ENCODE data around the gene JAKMIP1. TPM values are rescaled to one million over a fixed set of nuclear protein-coding genes. Genes with fewer than 3 reads are reported as not detected.

Gene JAKMIP1
- total and polyA plus RNA-seq, 2 of the 13 experiments (the other 11 are each of a cell fraction or from before 2014, with no cell fraction given), result not detected

- no peak for TF ChIP-seq SATB2 (CRISPR knock-in tag; IDR thresholded peaks at IDR 0.05)
- TF ChIP-seq, protein P1, sequence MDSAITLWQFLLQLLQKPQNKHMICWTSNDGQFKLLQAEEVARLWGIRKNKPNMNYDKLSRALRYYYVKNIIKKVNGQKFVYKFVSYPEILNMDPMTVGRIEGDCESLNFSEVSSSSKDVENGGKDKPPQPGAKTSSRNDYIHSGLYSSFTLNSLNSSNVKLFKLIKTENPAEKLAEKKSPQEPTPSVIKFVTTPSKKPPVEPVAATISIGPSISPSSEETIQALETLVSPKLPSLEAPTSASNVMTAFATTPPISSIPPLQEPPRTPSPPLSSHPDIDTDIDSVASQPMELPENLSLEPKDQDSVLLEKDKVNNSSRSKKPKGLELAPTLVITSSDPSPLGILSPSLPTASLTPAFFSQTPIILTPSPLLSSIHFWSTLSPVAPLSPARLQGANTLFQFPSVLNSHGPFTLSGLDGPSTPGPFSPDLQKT (CRISPR knock-in tag; IDR thresholded peaks at IDR 0.05; ENCODE audit: borderline replicate concordance), result no peak
- TF ChIP-seq, protein P2, sequence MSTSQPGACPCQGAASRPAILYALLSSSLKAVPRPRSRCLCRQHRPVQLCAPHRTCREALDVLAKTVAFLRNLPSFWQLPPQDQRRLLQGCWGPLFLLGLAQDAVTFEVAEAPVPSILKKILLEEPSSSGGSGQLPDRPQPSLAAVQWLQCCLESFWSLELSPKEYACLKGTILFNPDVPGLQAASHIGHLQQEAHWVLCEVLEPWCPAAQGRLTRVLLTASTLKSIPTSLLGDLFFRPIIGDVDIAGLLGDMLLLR (CRISPR knock-in tag; IDR thresholded peaks at IDR 0.05), result no peak
- POLR2A ChIA-PET, result no interaction called here
Measured at GRCh38 chr4:6056976-6057766, 143.2 kb downstream of the JAKMIP1 start.

DNA sequence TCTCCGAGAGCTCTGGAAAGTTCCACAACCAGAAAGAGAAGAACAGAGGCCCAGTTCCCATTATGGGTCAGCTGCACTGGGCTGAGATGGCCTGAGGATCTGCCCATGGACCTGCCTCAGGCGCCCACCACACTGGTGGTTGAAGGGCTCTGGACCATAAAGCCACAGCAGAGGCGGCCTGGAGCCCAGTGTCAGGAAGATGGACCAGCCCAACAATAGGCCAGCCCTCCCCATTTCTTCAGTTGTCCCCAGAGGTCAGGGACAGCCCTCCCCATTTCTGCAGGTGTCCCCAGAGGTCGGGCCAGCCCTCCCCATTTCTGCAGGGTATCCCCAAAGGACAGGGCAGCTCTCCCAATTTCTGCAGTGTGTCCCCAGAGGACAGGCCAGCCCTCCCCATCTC is 144.9 kb downstream of the JAKMIP1 start:
- Histone ChIP-seq H3K4me3 (replicated peaks in 1 of 3; ENCODE audit: insufficient read depth in 1 of 3, low read depth in 2 of 3, low read length in 3 of 3) (no peak overlapping the region), H3K9me3 (ENCODE audit: low read length) (peaks cover 36% of the 10 kb centered on the region), H3K36me3 (replicated peaks in 1 of 2; ENCODE audit: control insufficient read depth in 1 of 2, insufficient read depth in 2 of 2, low read length in 2 of 2) (no peaks in the 10 kb centered on the region), H3K4me2 (ENCODE audit: low read depth, low read length) (no peak overlapping the region), H2AFZ (ENCODE audit: low read length) (no peak overlapping the region), H3K27me3 (ENCODE audit: control insufficient read depth in 1 of 2, insufficient read depth in 2 of 2, low read length in 2 of 2) (peaks cover 0 to 10% of the 10 kb centered on the region in 2 experiments; a peak in 2 of 5 replicates), H3K9ac (ENCODE audit: insufficient read depth, low read depth, low read length) (no peak overlapping the region), H3K27ac (ENCODE audit: extremely low read length, insufficient read depth, low read length) (no peak overlapping the region), H3K79me2 (ENCODE audit: insufficient read depth, low read length) (no peaks in the 10 kb centered on the region), H3K4me1 (ENCODE audit: insufficient read depth, low read length) (no peaks in the 10 kb centered on the region), H4K20me1 (ENCODE audit: insufficient read depth, low read length) (no peaks in the 10 kb centered on the region)
- WGBS (ENCODE audit: low lambda C conversion rate), result 44% methylated on average over 1 of the region's 4 CpGs
- no peak for FAIRE-seq
- BruUV-seq (replicated peaks), result no TSS peak
- CTCF ChIA-PET (ENCODE audit: low intra/inter-chr PET ratio, low total read pairs), result no interaction called here
- no peak for ATAC-seq
- DNase-seq (ENCODE audit: low spot score), result no peak
- intact Hi-C loops (cut with micrococcal nuclease; ENCODE audit: unreplicated experiment) (no loop called here), in situ Hi-C loops (cut with HindIII; ENCODE audit: extremely low pct_ligation_motif_present, low pct_unique_long_range_greater_than_20kb) (no loop called here)
- POLR2A ChIA-PET, result no interaction called here
- TF ChIP-seq SKI (IDR thresholded peaks at IDR 0.05; ENCODE audit: partially characterized antibody) (no peak), PRMT3 (CRISPR knock-in tag; IDR thresholded peaks at IDR 0.05; ENCODE audit: borderline replicate concordance, low read depth) (no peak), ZNF580 (CRISPR knock-in tag; IDR thresholded peaks at IDR 0.05; ENCODE audit: borderline replicate concordance, low read depth) (no peak), NFYB (CRISPR knock-in tag; IDR thresholded peaks at IDR 0.05) (no peak), TAF15 (IDR thresholded peaks at IDR 0.05; ENCODE audit: low read depth, low read length, poor library complexity, severe bottlenecking) (no peak), MYNN (CRISPR knock-in tag; IDR thresholded peaks at IDR 0.05; ENCODE audit: low read depth) (no peak), PAF1 (CRISPR knock-in tag; IDR thresholded peaks at IDR 0.05) (no peak), ZNF562 (CRISPR knock-in tag; IDR thresholded peaks at IDR 0.05; ENCODE audit: borderline replicate concordance) (no peak), SALL1 (CRISPR knock-in tag; IDR thresholded peaks at IDR 0.05) (no peak)
- TF ChIP-seq, protein P3, sequence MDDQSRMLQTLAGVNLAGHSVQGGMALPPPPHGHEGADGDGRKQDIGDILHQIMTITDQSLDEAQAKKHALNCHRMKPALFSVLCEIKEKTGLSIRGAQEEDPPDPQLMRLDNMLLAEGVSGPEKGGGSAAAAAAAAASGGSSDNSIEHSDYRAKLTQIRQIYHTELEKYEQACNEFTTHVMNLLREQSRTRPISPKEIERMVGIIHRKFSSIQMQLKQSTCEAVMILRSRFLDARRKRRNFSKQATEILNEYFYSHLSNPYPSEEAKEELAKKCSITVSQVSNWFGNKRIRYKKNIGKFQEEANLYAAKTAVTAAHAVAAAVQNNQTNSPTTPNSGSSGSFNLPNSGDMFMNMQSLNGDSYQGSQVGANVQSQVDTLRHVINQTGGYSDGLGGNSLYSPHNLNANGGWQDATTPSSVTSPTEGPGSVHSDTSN (CRISPR knock-in tag; IDR thresholded peaks at IDR 0.05; ENCODE audit: borderline replicate concordance), result no peak

More at GRCh38 chr4:6056976-6057766, 143.2 kb downstream of the JAKMIP1 start:
- Histone ChIP-seq H4K20me1 (ENCODE audit: insufficient read depth, low read length) (no peaks in the 10 kb centered on the region), H2AFZ (ENCODE audit: low read length) (no peak overlapping the region), H3K79me2 (ENCODE audit: insufficient read depth, low read length) (no peaks in the 10 kb centered on the region), H3K27ac (ENCODE audit: extremely low read length, insufficient read depth, low read length) (no peak overlapping the region), H3K27me3 (ENCODE audit: control insufficient read depth in 1 of 2, insufficient read depth in 2 of 2, low read length in 2 of 2) (no peaks in the 10 kb centered on the region), H3K9me3 (ENCODE audit: low read length) (peaks cover 45% of the 10 kb centered on the region), H3K9ac (ENCODE audit: insufficient read depth, low read depth, low read length) (no peak overlapping the region), H3K4me1 (ENCODE audit: insufficient read depth, low read length) (no peaks in the 10 kb centered on the region), H3K4me3 (replicated peaks in 1 of 3; ENCODE audit: insufficient read depth in 1 of 3, low read depth in 2 of 3, low read length in 3 of 3) (no peak overlapping the region), H3K4me2 (ENCODE audit: low read depth, low read length) (no peak overlapping the region), H3K36me3 (replicated peaks in 1 of 2; ENCODE audit: control insufficient read depth in 1 of 2, insufficient read depth in 2 of 2, low read length in 2 of 2) (no peaks in the 10 kb centered on the region)
- DNase-seq (ENCODE audit: low spot score) (no peak), ATAC-seq (no peak), FAIRE-seq (no peak)
- intact Hi-C loops (cut with micrococcal nuclease; ENCODE audit: unreplicated experiment), result no loop called here
- in situ Hi-C loops (cut with HindIII; ENCODE audit: extremely low pct_ligation_motif_present, low pct_unique_long_range_greater_than_20kb), result no loop called here
- CTCF ChIA-PET (ENCODE audit: low intra/inter-chr PET ratio, low total read pairs), result no interaction called here
- WGBS (ENCODE audit: low lambda C conversion rate), result 35% methylated on average over 12 of the region's 15 CpGs
- no TSS peak for BruUV-seq (replicated peaks)
